HG03378 (cell line): ENCODE data around the gene ITGB6.

Experiments
- ATAC-seq: cut with Tn5 transposase; IDR thresholded peaks from one replicate; pipeline ENCODE4 v1.9.1; 2021; ENCODE audit warnings: mild to moderate bottlenecking, moderate library complexity; ENCODE audit not compliant: unreplicated experiment

ITGB6 gene

GRCh38 chr2:160096409-160096808 is 103.7 kb downstream of the ITGB6 start:
- ATAC-seq = peak; percentile 77

GRCh38 chr2:160092445-160092844 is 107.6 kb downstream of the ITGB6 start:
- ATAC-seq = no peak

GRCh38 chr2:160091381-160091780 is 108.7 kb downstream of the ITGB6 start:
- ATAC-seq = no peak

GRCh38 chr2:160087854-160088745 is 112.0 kb downstream of the ITGB6 start:
- ATAC-seq = no peak

GRCh38 chr2:160085662-160086061 is 114.4 kb downstream of the ITGB6 start:
- ATAC-seq = no peak

- no peak for ATAC-seq
Observed at GRCh38 chr2:160077912-160078810, 121.9 kb downstream of the ITGB6 start.

- no peak for ATAC-seq
Observed at GRCh38 chr2:160076914-160077313, 123.2 kb downstream of the ITGB6 start.

- ATAC-seq = no peak
Observed at GRCh38 chr2:160076241-160076640, 123.8 kb downstream of the ITGB6 start.

GRCh38 chr2:160075171-160075570 is 124.9 kb downstream of the ITGB6 start:
- ATAC-seq = no peak

- no peak for ATAC-seq
Observed at GRCh38 chr2:160073284-160073888, 126.7 kb downstream of the ITGB6 start.

- no peak for ATAC-seq
Observed at GRCh38 chr2:160068906-160069305, 131.2 kb downstream of the ITGB6 start.

GRCh38 chr2:160064916-160065315 is 135.2 kb downstream of the ITGB6 start:
- no peak for ATAC-seq

GRCh38 chr2:160063879-160064612 is 136.0 kb downstream of the ITGB6 start:
- no peak for ATAC-seq

GRCh38 chr2:160063271-160063670 is 136.8 kb downstream of the ITGB6 start:
- no peak for ATAC-seq

- ATAC-seq = no peak
Observed at GRCh38 chr2:160062292-160063005, 137.6 kb downstream of the ITGB6 start, which contains the start of gene PLA2R1. Gene PLA2R1, minus strand, starts transcription at chr2:160062615. Its CDS starts 212 bp downstream, at chr2:160062403.

GRCh38 chr2:160061944-160062291 is 138.2 kb downstream of the ITGB6 start:
- ATAC-seq = no peak

GRCh38 chr2:160061533-160061932 is 138.5 kb downstream of the ITGB6 start:
- no peak for ATAC-seq

- no peak for ATAC-seq
Observed at GRCh38 chr2:160060297-160060696, 139.8 kb downstream of the ITGB6 start.

GRCh38 chr2:160057356-160057755 is 142.7 kb downstream of the ITGB6 start:
- ATAC-seq = no peak

- no peak for ATAC-seq
Observed at GRCh38 chr2:160055726-160056108, 144.4 kb downstream of the ITGB6 start.
